HG03175 (cell line): ENCODE results near the gene NAT16.
A peak's percentile ranks its signal among the peaks of the same experiment; 100 is the strongest.
"Not testable (repeated sequence)": the region's sequence is repeated elsewhere in the genome, so short reads cannot be mapped to it uniquely, and the experiment has no call there.

Experiments used
- ATAC-seq: cut with Tn5 transposase; IDR thresholded peaks from one replicate; pipeline ENCODE4 v1.9.1; 2021; ENCODE audit warnings: mild to moderate bottlenecking, moderate library complexity; ENCODE audit not compliant: unreplicated experiment

The NAT16 gene

GRCh38 chr7:101132626-101133600, 47.2 kb downstream of the NAT16 start:
- not testable (repeated sequence) for ATAC-seq

- no peak for ATAC-seq
These were observed 50.4 kb downstream of the NAT16 start for GRCh38 chr7:101129603-101130117.

- ATAC-seq: no peak
These were observed 51.9 kb downstream of the NAT16 start for GRCh38 chr7:101128040-101128834.

- no peak for ATAC-seq
These were observed 52.5 kb downstream of the NAT16 start for GRCh38 chr7:101127460-101128039.

GRCh38 chr7:101126651-101127459, 53.2 kb downstream of the NAT16 start, which contains the start of gene SERPINE1:
Gene SERPINE1, plus strand, starts transcription at chr7:101127104. Its CDS starts 1,290 bp downstream, at chr7:101128394.
- ATAC-seq: peak; percentile 47

GRCh38 chr7:101125989-101126650, 54.0 kb downstream of the NAT16 start:
- peak; percentile 78 for ATAC-seq

GRCh38 chr7:101124376-101125056, 55.6 kb downstream of the NAT16 start:
- ATAC-seq: no peak

- no peak for ATAC-seq
These were observed 56.4 kb downstream of the NAT16 start for GRCh38 chr7:101123703-101124068.

- no peak for ATAC-seq
These were observed 57.0 kb downstream of the NAT16 start for GRCh38 chr7:101122933-101123702.

- ATAC-seq: no peak
These were observed 57.8 kb downstream of the NAT16 start for GRCh38 chr7:101121991-101122932.

- not testable (repeated sequence) for ATAC-seq
These were observed 58.5 kb downstream of the NAT16 start for GRCh38 chr7:101121631-101121990.
